UCSD-AML1 (cell line): Measurements from ENCODE around the gene CTNNA3.
"Not testable (repeated sequence)": the region's sequence is repeated elsewhere in the genome, so short reads cannot be mapped to it uniquely, and the experiment has no call there.

ENCODE experiments used
- DNase-seq: peaks from one replicate; lab custom pipeline; 2025; ENCODE audit not compliant: unreplicated experiment; lab: John Stamatoyannopoulos, UW

CTNNA3 gene

DNA sequence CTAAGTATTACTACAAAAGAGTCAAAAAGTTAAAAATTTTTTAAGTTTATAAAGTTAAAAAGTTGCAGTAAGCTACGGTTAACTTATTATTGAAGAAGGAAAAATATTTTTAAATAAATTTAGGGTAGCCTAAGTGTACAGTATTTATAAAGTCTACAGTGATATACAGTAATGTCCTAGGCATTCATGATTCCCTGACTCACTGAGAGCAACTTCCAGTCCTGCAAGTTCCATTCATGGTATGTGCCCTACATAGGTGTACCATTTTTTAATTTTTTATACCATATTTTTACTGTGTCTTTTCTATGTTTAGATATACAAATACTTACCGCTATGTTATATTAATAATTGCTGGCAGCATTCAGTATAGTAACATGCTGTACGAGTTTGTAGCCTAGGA, 92.3 kb downstream of the CTNNA3 start:
- no peak for DNase-seq

DNA sequence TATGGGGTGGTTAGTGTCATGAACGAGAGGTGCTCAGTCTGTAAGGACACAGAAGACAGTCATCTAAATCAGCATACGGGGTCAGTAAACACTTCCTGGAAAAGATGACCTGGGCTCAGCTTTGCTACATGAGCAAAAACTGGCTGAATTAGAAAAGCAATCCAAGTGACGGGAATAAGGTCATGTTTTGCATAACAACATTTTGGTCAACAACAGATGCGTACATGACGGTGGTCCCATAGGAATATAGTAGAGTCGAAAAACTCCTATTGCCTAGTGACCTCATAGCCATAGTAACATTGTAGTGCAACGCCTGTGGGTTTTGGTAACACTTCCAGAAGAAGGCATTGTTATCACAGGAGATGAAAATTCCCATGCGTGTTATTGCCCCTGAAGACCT, 92.9 kb downstream of the CTNNA3 start:
- no peak for DNase-seq

DNA sequence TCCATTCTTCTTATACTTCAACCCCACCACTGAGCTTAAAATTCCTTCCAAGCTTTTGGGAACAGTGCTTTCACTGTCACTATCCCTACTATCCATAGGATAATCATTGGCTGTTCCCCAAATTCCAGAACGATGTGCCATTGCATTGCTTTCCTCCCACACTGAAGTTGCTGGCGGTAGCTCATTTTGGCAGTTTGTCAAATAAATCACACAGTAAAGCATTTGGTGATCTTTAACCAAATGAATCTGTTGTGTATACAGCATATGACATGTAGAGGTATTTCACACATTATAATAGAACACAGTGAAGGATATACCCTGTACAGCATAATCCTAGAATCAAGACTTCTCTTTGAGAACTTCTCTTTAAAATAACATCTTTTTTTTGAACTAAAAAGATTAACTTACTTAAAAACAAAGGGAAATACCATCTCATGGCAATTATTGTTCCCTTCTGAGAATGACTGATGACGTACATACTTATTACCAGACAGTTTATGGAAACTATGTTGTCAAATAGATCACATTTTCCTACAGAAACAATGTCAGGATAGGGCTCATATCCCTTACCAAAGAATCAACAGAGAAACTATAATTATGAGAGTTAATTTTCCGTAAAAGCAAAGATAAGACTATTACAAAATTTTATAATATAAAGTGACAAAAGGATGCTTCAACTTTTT, 93.6 kb downstream of the CTNNA3 start:
- no peak for DNase-seq

DNA sequence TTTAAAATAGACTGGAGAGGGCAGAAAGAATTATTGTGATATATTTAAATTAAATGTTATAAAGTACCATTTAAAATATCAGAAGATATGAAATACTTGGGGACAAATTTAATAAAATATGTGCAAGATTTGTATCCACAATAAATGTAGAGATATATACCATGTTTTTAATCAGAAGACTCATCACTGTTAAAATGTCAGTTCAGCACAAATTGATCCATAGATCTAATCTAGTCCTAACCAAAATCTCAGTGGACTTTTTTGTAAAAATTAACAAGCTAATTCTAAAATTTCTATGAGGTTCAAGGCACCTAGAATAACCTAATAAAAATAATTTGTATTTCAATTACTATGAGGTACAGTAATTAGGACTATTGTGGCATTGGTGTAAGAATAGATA, 96.4 kb downstream of the CTNNA3 start:
- no peak for DNase-seq

DNA sequence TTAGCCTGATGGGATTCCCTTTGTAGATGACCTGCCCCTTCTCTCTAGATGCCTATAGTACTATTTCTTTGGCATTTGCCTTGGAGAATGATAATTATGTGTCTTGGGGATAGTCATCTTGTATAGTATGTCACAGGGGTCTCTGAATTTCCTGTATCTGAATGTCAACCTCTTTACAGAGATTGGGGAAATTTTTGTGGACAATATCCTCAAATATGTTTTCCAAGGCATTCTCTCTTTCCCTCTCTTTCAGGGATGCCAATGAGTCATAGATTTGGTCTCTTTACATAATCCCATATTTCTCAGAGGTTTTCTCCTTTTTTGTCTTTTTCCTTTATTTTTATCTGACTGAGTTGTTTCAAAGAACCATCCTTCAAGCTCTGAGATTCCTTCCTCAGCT, 99.4 kb downstream of the CTNNA3 start:
- no peak for DNase-seq

DNA sequence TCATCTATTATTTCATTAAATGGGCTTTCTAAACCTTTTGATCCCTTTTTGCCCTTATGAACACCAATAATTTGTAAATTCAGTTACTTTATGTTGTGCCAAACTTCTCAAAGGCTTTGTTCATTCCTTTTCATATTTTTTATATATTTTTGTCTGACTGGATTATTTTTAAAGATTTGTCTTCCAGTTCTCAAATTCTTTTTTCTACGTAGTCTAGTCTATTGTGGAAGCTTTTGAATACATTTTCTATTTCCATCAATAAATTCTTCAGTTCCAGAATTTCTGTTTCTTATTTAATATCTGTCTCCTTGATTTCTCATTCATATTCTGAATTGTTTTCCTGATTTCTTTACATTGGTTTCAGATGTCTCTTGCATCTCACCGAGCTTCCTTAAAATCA, 108.2 kb downstream of the CTNNA3 start:
- DNase-seq: no peak

DNA sequence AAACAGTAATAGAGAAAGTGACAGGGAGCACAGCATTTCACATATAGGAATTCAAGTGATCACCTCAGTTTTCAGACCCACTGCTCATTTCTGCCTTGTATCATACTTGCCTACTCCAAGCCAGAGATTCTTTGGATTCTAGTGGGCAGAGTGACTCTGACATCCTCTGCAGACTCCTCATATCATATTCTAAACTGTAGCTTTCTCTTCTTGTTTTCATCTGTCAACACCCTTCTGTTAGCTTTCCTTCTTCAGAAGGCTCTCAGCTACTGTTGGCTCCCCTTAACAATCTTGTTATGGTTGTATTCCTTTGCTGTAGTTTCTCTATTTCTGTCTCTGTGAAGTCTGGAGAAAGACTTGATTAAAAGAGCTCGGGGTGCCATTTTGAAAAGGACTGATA, 120.5 kb downstream of the CTNNA3 start:
- DNase-seq: no peak

DNA sequence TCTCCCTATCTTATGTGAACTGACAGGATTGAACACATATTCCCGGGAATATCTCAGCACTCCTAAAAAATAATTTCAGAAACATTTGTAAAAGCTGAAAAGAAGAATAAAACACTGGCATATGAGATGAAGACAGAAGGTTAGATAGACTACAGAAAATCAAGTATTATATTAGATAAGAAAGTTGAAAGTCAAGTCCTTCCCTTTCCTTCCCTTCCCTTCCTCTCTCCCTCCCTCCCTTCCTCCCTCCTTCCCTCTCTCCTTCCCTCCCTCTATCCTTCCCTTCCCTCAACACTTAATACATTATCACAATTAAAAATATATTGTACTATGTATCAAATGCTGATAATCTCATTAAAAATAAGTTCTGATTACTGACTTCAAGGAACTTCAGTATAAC, 122.5 kb downstream of the CTNNA3 start:
- no peak for DNase-seq

DNA sequence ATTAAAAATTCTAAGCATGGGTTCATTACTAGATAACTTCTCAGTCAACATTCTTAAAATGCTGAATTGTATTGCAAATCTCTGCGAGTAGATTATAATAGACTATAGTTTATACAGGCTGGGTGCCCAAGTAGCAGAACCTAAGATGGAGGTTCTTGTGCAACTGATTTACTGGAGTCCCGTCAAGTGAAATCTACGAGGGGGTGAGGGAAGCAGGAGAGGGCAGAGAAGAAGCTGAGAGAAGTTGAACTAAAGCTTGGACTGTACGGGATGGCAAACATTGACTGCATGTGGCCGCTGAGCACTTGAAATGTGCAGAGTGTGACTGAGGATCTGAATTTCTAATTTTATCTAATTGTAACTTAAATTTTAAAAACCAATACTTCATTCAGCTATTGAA, 124.5 kb downstream of the CTNNA3 start:
- DNase-seq: no peak

DNA sequence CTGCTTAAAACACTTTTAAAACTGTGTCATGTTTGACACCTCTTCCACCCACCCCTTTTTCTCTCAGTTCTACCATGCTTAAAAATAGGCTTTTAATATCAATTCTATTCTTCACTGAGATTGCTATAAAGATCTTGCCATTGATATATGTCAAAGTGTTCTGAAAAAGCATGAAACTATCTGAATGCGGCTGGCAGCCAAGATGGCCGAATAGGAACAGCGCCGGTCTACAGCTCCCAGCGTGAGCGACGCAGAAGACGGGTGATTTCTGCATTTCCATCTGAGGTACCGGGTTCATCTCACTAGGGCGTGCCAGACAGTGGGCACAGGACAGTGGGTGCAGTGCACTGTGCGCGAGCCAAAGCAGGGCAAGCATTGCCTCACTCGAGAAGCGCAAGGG, 137.7 kb downstream of the CTNNA3 start:
- not testable (repeated sequence) for DNase-seq

DNA sequence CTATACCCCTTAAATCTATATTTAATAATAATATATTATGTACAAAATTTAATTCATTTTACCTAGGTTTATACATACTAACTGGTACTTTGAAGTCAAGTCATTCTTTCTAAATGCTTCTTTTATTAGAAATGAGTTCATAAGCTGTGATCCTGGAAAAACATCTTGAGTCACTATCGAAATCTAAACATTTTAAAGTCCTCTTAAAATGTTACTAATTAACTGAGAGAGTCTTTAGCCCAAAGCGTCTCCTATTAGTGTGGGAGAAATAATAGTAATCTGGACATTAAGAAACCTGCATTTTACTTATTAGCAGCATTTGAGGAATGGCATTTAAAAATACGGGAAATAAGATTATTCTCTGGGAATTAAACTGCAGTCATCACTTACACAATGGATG, 142.7 kb downstream of the CTNNA3 start:
- no peak for DNase-seq

DNA sequence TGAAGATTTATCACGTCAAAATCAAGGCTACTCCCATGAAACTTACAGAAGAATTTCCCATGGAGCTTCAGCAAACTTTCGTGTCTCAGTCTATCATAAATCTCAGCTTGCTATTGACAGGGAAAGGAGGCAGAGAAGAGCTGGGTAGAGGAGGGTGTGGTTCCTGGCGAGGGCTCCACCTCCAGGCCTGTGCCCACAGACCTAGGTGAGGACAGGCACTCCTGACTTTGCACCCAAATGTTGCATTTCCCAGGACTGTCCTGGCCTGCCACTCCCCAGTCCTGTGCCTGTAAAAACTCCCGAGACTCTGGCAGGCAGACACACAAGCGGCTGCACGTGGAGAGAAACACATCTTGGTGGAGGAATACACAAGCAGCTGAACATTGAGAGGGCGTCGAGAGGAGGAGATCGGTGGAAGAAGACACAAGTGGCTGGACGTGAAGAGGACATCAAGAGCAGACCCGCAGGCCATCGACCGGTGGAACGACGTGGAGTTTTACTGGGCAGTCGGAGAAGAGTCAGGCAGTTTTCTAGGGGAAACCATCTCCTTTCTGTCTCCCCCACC, 145.1 kb downstream of the CTNNA3 start:
- peak; percentile 7 for DNase-seq

DNA sequence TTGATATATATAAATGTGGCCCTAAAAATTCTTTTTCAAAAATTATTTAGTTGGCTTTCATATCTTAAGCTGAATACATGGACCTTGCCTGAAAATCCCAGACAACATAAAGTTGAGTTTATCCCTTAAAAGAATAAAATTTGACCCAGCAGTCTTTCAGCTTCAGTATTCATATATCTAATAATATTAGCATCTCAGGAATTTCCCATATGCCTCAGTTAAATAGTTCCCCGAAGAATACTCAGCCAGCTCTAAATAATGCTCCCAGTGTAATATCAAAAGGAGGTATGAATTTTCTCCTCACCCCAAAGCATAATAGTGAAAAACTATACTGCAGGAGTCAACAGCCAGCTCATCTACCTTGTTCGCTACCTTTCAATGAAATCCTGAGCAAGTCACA, 145.9 kb downstream of the CTNNA3 start:
- no peak for DNase-seq

DNA sequence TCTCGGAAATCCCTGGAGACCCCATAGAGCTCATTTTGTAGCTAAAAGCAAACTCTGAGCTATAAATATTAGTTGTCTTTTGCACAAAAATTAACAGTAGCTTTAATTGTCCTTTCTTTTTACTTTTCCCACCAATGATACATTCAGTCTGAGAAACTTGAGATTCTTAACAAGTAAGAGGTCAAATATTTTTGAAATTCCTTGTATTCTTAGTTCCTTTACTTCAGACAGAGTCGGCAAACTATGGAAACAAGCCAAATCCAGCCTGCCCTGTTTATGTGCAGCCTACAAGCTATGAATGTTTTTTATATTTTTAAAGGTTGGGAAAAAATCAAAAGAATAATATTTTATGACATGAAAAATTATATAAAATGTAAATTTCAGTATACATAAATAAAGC, 146.6 kb downstream of the CTNNA3 start:
- no peak for DNase-seq

DNA sequence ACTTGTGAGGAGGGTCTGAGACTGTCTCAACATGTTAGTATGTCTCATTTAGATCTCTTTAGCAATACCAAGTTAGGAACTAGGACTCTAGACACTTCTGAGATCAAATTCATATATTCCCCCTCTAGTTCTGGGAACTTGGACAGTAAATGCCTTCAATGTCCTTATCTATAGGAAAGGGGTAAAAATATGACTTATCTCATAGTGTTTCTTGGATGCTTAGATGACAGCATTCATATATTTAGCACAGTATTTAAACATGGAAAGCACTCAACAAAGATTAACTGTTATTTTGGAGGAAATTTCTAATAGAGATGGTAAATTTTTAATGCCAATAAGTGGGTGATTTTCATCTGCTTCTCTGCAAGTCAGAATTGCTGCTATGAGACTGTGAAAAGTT, 154.6 kb downstream of the CTNNA3 start:
- no peak for DNase-seq

DNA sequence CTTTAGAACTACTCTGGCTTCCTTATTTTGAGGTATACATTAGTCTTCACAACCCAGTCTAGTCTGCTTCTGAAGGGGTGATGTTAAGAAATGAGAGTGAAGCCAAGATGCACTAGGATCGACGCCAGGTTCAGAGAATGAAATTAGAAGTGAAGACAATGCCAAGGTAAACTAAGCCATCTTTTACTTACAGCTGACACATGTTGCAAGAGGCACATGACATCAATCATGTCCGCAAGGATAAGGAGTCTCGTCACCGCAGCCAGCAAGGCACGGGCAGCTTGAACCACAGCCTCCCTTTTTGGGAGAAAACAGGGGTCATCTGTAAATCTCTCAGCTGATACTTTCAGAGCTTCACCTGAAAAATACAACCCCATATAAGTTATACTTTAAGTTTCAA, 156.7 kb downstream of the CTNNA3 start:
- no peak for DNase-seq

DNA sequence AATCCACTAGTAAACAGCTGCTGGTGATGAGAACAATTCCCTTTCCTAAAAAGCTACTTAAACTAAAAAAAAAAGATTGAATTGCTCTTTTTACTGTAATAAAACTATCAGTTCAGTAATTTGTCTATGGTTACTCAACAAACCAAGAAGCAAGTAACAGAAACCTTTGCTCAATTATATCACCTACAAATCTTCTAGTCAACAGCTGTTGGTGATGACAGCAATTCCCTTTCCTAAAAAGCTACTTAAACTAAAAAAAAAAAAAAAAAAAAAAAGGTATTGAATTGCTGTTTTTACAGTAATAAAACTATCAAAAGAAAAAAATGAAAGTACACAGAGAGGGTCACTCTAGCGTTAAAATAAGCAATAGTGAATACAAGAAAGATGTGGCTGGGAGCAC, 158.1 kb downstream of the CTNNA3 start:
- no peak for DNase-seq

DNA sequence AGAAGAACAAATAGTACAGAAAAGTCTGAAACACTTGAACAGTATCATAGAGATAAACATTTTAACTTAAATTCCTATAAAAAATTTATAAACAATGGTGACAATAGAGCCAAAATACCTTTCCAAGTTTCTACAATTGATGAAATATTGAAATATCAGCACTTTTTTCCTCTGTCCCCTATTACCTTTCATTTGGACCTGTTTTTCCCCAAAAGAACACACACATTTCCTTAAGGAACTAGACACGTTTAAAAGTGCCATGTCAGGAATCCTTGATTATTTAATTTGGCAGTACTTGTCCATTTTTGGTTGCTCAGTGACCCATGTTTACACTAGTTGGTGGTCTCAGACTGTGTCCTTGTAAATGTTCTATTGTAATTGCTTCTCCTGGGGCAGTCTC, 162.6 kb downstream of the CTNNA3 start:
- no peak for DNase-seq

DNA sequence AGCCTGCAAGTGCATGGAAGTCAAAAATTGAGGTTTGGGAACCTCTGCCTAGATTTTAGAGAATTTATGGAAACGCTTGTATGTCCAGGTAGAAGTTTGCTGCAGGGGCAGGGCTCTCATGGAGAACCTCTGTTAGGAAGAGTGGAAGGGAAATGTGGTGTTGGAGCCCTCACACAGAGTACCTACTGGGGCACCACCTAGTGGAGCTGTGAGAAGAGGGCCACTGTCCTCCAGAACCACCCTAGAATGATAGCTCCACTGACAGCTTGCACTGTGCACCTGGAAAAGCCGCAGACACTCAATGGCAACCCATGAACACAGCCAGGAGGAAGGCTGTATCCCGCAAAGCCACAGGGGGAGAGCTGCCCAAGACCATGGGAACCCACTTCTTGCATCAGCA, 165.0 kb downstream of the CTNNA3 start:
- peak; percentile 5 for DNase-seq

DNA sequence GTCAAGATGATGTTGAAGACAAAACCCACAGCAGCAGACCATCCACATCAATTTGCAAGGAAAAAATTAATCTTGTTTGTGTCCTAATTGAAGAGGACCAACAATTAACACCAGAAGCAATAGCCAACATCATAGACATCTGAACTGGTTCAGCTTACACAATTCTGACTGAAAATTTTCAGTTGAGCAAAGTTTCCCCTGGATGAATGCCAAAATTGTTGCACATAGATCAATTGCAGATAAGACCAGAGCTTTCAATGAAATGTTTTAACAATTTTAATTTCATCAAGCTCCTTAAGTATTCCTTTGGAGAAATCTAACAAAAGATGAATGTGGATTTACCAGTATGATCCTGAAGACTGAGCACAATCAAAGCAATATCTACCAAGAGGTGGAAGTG, 168.6 kb downstream of the CTNNA3 start:
- no peak for DNase-seq

DNA sequence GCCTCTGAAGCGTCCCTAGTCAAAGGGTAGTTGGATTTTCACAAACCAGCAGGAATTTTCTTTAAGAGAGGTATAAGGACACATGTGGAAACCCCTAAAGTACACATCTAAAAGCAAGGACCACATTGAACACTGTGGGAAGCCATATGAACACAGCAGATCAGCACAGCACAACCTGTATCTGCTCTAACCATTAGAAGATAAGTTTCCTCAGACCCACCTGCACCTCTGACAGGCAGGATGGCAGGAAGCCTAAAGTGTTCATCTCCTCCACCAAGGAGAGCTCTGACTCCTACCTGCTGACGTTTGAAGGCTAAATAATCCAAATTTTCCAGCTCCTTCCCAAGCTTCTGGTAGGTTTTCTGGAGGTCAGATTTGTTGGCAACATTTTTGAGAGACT, 174.4 kb downstream of the CTNNA3 start:
- DNase-seq: no peak

DNA sequence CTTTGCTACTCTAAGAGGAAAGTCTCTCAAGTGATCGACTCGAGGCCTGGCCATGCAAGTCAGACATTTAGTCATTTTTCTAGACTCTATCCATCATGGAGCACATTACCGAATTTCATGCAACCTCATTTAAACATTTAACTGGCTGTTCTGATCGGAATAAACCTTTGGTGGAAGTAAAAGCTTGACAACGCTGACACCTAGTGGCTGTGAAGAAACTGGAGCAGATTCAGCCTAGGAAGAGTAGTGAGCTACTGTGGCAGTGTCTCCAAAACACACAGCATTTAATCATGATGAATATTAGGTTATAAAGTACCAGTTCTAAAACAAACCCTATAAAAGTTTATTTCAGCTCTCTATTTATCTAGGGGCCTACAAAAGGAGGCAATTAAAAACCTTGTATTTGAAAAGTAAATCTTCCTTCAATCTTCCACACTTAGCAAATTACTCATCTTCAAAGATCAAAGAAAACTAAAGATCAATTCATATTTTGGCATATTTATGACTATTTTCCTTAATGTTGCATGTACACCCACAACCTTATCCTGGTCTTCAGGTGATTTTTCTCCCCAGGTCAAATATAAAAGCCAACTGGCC, 175.0 kb downstream of the CTNNA3 start:
- DNase-seq: no peak

DNA sequence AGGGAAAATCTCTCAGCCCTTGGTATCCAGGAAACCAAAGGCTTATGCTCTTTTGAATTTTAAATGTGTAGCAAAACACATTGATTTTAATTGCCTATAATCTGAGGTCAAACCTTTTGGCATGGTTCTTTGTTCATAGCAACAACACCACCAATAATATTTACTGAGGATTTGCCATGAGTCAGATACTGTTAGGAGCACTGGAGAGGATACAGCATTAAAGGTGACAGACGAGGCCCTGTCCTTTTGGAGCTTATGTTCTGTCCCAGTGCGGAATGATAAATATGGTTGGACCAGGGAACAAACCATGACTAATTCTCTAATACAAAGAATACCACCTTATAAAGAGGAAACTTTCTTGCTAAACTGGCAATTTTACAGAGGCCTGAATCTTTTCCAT, 176.6 kb downstream of the CTNNA3 start:
- no peak for DNase-seq
